Right lobe of liver (tissue), 6 donors: ENCODE measurements around the gene BBLN. TPM values are rescaled to one million over a fixed set of nuclear protein-coding genes. Genes with fewer than 3 reads are reported as not detected.

Experiments
- ATAC-seq, 4 donors: fragments of 200-7000 bp; cut with Tn5 transposase; one replicate each; pipeline ENCODE4 v1.9.1; 2020; ENCODE audit warnings: mild to moderate bottlenecking in 4 of 4, moderate library complexity in 4 of 4
- DNase-seq, 3 donors: peaks; one replicate each; pipeline ENCODE4 v3.0.0-alpha.2; 2020
- H3K27ac ChIP-seq, 3 donors: fragments of 200-600 bp; one replicate each; pipeline ENCODE4 v1.8.0; 2022
- H3K27me3 ChIP-seq, 2 donors: fragments of 200-600 bp; one replicate each; pipeline ENCODE4 v1.8.0; 2022
- H3K36me3 ChIP-seq, 4 donors: fragments of 200-600 bp; sonication (generic) in 1 of 4; one replicate each; pipeline versions ENCODE4 v1.5.1 to v1.8.0; 2017 to 2022; ENCODE audit warnings: control low read depth in 1 of 4
- H3K4me1 ChIP-seq, 4 donors: fragments of 200-600 bp; sonication (generic) in 1 of 4; one replicate each; pipeline versions ENCODE4 v1.5.1 to v1.8.0; 2017 to 2022; ENCODE audit warnings: control low read depth in 1 of 4
- H3K4me3 ChIP-seq, 3 donors: fragments of 200-600 bp; one replicate each; pipeline ENCODE4 v1.8.0; 2022
- H3K9me3 ChIP-seq, 4 donors: fragments of 200-600 bp; sonication (generic) in 1 of 4; one replicate each; pipeline versions ENCODE4 v1.5.1 to v1.8.0; 2017 to 2022; ENCODE audit warnings: control low read depth in 1 of 4
- POLR2A ChIP-seq: fragments of 450-650 bp; IDR thresholded peaks from one replicate; pipeline ENCODE4 v1.6.1; 2017; ENCODE audit warnings: antibody characterized with exemption, mild to moderate bottlenecking
- WGBS: methylation state at CpG from one replicate; pipeline ENCODE4 v1.1.6; 2018; ENCODE audit warnings: low coverage, low lambda C conversion rate; ENCODE audit not compliant: insufficient coverage; ENCODE audit errors: missing lambda C conversion rate; 5-methylcytosine and 5-hydroxymethylcytosine counted together
- intact Hi-C, 2 donors: fragments of 100-400 bp; cut with DNase I; formaldehyde crosslinking; loops; one replicate each; pipeline versions ENCODE4 v1.11.2 to v1.14.1; 2022
- total RNA-seq, 6 experiments: library from RNA; depleted of rRNA in 2 of 6; stranded (reverse); fragments of >200 nt in 2 of 6; fragmentation: NEBNext Ultra II Directional in 3 of 6; extraction: Animal tissue kit (Norgen Biotek cat#: 25700) in 3 of 6; gene quantifications; one replicate each; pipeline versions ENCODE4 v1.1.0 to v1.2.4, GENCODE V29; 2016 to 2023
- TF ChIP-seq, protein P1 (sequence below), 4 donors: fragments of 200-600 bp in 3 of 4; fragments of 450-650 bp in 1 of 4; IDR thresholded peaks; one replicate each; pipeline versions ENCODE4 v1.5.1 to v1.8.0; 2016 to 2022; ENCODE audit warnings: antibody characterized with exemption in 4 of 4, mild to moderate bottlenecking in 2 of 4
- donor health status: DM: no; HTN: yes; CAD: no.
- donor health status: DM: no; HTN: no; CAD: no.
- donor health status: DM: no; HTN: no; CAD: no.
- donor health status: DM: no; HTN: yes; CAD: no.
- donor health status: DM: no; HTN: yes; CAD: no.

The BBLN gene
- total RNA-seq, 6 experiments from 2014 or later = 13.5 to 192 (median 17.7) TPM

DNA sequence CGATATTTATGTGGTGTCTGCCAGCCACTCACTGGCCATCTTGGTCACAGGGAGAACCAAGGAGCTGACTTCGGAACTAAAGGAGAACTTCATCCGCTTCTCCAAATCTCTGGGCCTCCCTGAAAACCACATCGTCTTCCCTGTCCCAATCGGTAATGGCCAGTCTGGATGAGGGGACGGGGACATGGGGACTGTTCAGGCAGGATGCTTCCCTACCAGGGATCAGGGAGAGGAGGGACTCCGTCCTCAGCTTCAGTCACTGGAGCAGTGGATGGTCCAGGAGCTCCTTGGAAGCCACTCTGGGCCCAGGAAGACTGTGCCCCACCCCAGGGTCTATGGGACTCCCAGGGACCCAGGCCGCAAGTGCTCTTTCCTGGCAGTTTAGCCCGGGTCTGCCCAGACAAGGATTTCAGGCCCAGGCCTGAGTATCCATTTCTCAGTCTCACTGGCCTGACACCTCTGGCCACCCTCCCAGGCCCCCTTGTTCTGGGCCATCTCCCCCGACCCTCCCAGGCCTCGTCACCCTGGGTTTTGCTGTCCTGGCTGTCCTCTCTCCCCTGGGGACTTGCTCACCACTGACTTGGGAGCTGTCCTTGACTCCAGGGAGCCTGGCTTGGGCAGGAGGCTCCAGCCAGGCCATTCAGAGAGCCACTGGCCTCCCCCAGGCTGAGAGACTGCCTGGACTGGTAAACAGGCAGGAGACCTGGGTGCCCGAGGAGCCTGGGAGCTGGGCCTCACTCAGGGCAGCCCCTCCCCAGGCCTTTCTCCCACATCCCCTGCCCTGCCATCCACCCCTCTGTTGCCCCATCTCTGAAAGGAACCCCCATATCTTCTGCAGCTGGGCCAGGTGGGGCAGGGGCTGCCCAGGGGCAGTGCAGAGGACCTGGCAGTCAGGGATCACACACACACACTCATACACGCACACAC is 7.7 kb upstream of the BBLN start:
- WGBS = 84% methylated on average over 7 of the region's 13 CpGs
- Histone ChIP-seq H3K4me1 (peaks cover 0 to 18% (median 8%) of the 10 kb centered on the region in 4 donors), H3K27me3 (no peaks in the 10 kb centered on the region), H3K4me3 (no peak overlapping the region), H3K9me3 (no peaks in the 10 kb centered on the region), H3K36me3 (no peaks in the 10 kb centered on the region), H3K27ac (no peak overlapping the region)
- DNase-seq (peak in 2 of 3 donors; percentile 42), ATAC-seq (no peak)
- intact Hi-C loops = no loop called here
- no peak for TF ChIP-seq POLR2A
- TF ChIP-seq, protein P1, sequence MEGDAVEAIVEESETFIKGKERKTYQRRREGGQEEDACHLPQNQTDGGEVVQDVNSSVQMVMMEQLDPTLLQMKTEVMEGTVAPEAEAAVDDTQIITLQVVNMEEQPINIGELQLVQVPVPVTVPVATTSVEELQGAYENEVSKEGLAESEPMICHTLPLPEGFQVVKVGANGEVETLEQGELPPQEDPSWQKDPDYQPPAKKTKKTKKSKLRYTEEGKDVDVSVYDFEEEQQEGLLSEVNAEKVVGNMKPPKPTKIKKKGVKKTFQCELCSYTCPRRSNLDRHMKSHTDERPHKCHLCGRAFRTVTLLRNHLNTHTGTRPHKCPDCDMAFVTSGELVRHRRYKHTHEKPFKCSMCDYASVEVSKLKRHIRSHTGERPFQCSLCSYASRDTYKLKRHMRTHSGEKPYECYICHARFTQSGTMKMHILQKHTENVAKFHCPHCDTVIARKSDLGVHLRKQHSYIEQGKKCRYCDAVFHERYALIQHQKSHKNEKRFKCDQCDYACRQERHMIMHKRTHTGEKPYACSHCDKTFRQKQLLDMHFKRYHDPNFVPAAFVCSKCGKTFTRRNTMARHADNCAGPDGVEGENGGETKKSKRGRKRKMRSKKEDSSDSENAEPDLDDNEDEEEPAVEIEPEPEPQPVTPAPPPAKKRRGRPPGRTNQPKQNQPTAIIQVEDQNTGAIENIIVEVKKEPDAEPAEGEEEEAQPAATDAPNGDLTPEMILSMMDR (IDR thresholded peaks at IDR 0.05) = no peak

DNA sequence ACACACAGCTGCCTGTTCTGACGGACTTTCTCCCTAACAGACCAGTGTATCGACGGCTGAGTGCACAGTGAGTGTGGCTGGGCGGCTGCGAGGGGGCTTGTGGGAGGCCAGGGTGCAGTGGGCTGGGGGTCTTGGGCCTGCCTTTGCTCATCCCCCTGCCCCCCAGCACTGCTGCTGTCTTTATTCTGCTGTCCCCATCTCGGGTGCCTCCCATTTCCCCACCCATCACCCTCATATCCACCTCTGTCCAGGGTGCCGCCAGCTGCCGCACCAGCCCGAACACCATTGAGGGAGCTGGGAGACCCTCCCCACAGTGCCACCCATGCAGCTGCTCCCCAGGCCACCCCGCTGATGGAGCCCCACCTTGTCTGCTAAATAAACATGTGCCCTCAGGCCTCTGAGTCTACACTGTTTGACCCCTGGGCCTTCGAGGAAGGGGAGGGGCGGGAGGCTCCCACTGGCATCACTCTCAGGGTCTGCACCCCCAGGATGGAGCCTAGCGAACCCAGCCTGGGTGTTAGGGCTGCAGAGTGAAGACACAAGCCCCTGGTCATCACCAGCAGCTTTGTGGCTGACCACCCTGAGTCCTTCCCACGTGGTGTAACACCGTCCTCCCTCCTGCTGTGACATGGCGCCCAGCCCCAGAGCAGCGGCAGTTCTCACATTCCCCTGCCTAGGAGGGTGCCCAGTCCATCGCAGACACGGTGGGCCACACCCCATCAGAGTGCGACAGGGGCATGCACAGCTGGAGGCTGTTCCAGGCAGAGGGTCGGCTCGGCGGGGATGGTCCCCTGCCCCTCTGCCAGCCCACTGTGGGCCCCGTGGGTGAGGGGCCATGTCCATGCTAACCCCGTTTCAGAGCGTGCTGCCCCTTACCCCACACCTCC is 6.8 kb upstream of the BBLN start:
- peaks cover 0 to 17% (median 8%) of the 10 kb centered on the region in 4 donors for H3K4me1 ChIP-seq
- peak in 1 of 3 donors; percentile 48 for DNase-seq
- H3K36me3 ChIP-seq = no peaks in the 10 kb centered on the region
- no peak for ATAC-seq
- H3K27ac ChIP-seq = no peak overlapping the region
- no peaks in the 10 kb centered on the region for H3K27me3 ChIP-seq
- intact Hi-C loops = no loop called here
- no peaks in the 10 kb centered on the region for H3K9me3 ChIP-seq
- TF ChIP-seq POLR2A = no peak
- TF ChIP-seq, protein P1 (IDR thresholded peaks at IDR 0.05) = no peak
- no peak overlapping the region for H3K4me3 ChIP-seq
- WGBS = 49% methylated on average over 3 of the region's 26 CpGs

DNA sequence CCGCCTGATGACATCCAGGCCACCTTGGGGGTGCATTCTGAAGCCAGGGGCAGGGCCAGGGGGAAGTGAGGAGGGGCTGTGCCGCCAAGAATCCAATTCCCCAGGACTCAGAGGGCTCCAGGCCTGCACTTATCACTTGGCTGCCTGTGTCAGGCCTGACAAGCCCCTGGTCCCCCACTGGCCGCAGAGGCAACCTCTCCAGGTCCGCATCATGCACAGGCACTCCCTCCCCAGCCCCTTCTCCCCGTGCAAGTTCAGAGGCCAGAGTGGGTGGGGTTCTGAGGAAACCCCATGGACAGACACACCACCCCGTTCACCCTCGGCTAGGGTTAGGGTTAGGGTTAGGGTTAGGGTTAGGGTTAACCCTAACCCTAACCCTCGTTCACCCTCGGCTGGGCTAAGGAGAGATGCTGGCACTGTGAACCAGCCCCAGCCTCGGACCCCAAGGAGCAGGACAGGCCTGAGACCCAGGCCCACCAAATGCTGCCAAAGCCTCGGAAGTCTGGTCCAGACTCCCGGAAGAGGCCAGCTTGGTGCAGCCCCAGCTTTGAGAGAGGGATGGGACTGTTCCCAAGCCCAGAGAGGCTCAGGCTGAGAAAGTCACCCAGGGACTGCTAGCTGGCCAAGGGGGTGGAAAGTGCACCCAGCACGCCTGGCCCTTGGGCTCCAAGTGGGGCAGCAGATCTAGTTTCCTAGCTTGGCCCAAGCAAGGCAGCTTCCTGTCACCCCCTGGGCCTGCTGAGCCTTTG is 5.9 kb upstream of the BBLN start:
- Histone ChIP-seq H3K27ac (no peak overlapping the region), H3K27me3 (no peaks in the 10 kb centered on the region), H3K4me1 (peaks cover 0 to 9% (median 3%) of the 10 kb centered on the region in 4 donors), H3K4me3 (no peak overlapping the region), H3K9me3 (no peaks in the 10 kb centered on the region), H3K36me3 (no peaks in the 10 kb centered on the region)
- DNase-seq (peak in 1 of 3 donors; percentile 45), ATAC-seq (no peak)
- WGBS = 17% methylated on average over 1 of the region's 13 CpGs
- intact Hi-C loops = no loop called here
- TF ChIP-seq, protein P1 (IDR thresholded peaks at IDR 0.05) = no peak
- no peak for TF ChIP-seq POLR2A
